Right lobe of liver (tissue), 4 donors: ENCODE results near the gene PPM1H.

Source experiments
- CTCF ChIP-seq, 4 donors: fragments of 200-600 bp in 3 of 4; fragments of 450-650 bp in 1 of 4; IDR thresholded peaks; one replicate each; pipeline versions ENCODE4 v1.5.1 to v1.8.0; 2016 to 2022; ENCODE audit warnings: antibody characterized with exemption in 4 of 4, mild to moderate bottlenecking in 2 of 4
- POLR2A ChIP-seq: fragments of 450-650 bp; IDR thresholded peaks from one replicate; pipeline ENCODE4 v1.6.1; 2017; ENCODE audit warnings: antibody characterized with exemption, mild to moderate bottlenecking
- donor health status: DM: no; HTN: no; CAD: no.
- donor health status: DM: no; HTN: no; CAD: no.
- donor health status: DM: no; HTN: yes; CAD: no.

- no peak for TF ChIP-seq CTCF (IDR thresholded peaks at IDR 0.05)
- TF ChIP-seq POLR2A = no peak
These were observed 90.0 kb downstream of the PPM1H start for GRCh38 chr12:62844915-62845314.
